Hepatocyte (in vitro differentiated cells): ENCODE measurements around the gene ALCAM. TPM values are rescaled to one million over a fixed set of nuclear protein-coding genes. Genes with fewer than 3 reads are reported as not detected.

Experiments used
- DNase-seq: peaks from one replicate; pipeline ENCODE4 v3.0.0-alpha.2; 2016; ENCODE audit warnings: low spot score
- H2AFZ ChIP-seq: fragments of 200-600 bp; sonication (generic); 2 replicates; pipeline ENCODE4 v1.6.0; 2016; ENCODE audit warnings: antibody characterized with exemption, mild to moderate bottlenecking
- H3K27ac ChIP-seq: fragments of 200-600 bp; sonication (generic); 2 replicates; pipeline ENCODE4 v1.5.1; 2016; ENCODE audit warnings: mild to moderate bottlenecking
- H3K27me3 ChIP-seq: fragments of 200-600 bp; sonication (generic); 2 replicates; pipeline ENCODE4 v1.6.1; 2016
- H3K36me3 ChIP-seq: fragments of 200-600 bp; sonication (generic); replicated peaks from 2 replicates; pipeline ENCODE4 v1.5.1; 2016; ENCODE audit warnings: low read depth; ENCODE audit not compliant: insufficient read depth
- H3K4me1 ChIP-seq: fragments of 200-600 bp; sonication (generic); 2 replicates; pipeline ENCODE4 v1.5.1; 2016; ENCODE audit warnings: mild to moderate bottlenecking, moderate library complexity; ENCODE audit not compliant: insufficient read depth
- H3K4me2 ChIP-seq: fragments of 200-600 bp; sonication (generic); 2 replicates; pipeline ENCODE4 v1.6.0; 2016
- H3K4me3 ChIP-seq: fragments of 200-600 bp; sonication (generic); 2 replicates; pipeline ENCODE4 v1.5.1; 2016; ENCODE audit warnings: mild to moderate bottlenecking
- H3K79me2 ChIP-seq: fragments of 200-600 bp; sonication (generic); 2 replicates; pipeline ENCODE4 v1.6.0; 2017; ENCODE audit warnings: mild to moderate bottlenecking
- H3K9me2 ChIP-seq: fragments of 200-600 bp; sonication (generic); replicated peaks from 2 replicates; pipeline ENCODE4 v1.6.0; 2017; ENCODE audit warnings: mild to moderate bottlenecking; ENCODE audit not compliant: insufficient read depth
- H3K9me3 ChIP-seq: fragments of 200-600 bp; sonication (generic); 2 replicates; pipeline ENCODE4 v1.5.1; 2016; ENCODE audit warnings: low read depth, mild to moderate bottlenecking
- H4K20me1 ChIP-seq: fragments of 200-600 bp; sonication (generic); 2 replicates; pipeline ENCODE4 v1.6.0; 2016; ENCODE audit warnings: mild to moderate bottlenecking; ENCODE audit not compliant: insufficient read depth, poor library complexity, severe bottlenecking
- EZH2 ChIP-seq: fragments of 200-600 bp; sonication (generic); IDR thresholded peaks from 2 replicates; pipeline ENCODE4 v1.6.1; 2016; ENCODE audit warnings: antibody characterized with exemption, mild to moderate bottlenecking, borderline replicate concordance
- EZH2phosphoT487 ChIP-seq: fragments of 200-600 bp; sonication (generic); IDR thresholded peaks from one replicate; pipeline ENCODE4 v1.6.1; 2018; ENCODE audit warnings: antibody characterized with exemption, mild to moderate bottlenecking, low read depth, moderate library complexity; ENCODE audit not compliant: unreplicated experiment, severe bottlenecking
- WGBS: methylation state at CpG from one replicate; pipeline ENCODE4 v1.1.6; 2016; ENCODE audit warnings: low lambda C conversion rate; ENCODE audit errors: missing lambda C conversion rate; 5-methylcytosine and 5-hydroxymethylcytosine counted together
- polyA plus RNA-seq: library from polyadenylated mRNA; unstranded; fragments of >200 nt; fragmentation: Nextera tagmentation; extraction: Ambion mirVana; gene quantifications from 2 replicates; pipeline ENCODE4 v1.2.1, GENCODE V29; 2016
- total RNA-seq: library from RNA; depleted of rRNA; stranded (reverse); fragments of >200 nt; gene quantifications from 2 replicates; pipeline ENCODE4 v1.2.3, GENCODE V29; 2014
- TF ChIP-seq, protein P1 (sequence below): fragments of 200-600 bp; sonication (generic); IDR thresholded peaks from 2 replicates; pipeline ENCODE4 v1.5.1; 2016; ENCODE audit warnings: antibody characterized with exemption, mild to moderate bottlenecking; ENCODE audit not compliant: poor library complexity

Gene ALCAM
- total and polyA plus RNA-seq, 2 experiments from 2014 or later, result 58.0 to 134 TPM

DNA sequence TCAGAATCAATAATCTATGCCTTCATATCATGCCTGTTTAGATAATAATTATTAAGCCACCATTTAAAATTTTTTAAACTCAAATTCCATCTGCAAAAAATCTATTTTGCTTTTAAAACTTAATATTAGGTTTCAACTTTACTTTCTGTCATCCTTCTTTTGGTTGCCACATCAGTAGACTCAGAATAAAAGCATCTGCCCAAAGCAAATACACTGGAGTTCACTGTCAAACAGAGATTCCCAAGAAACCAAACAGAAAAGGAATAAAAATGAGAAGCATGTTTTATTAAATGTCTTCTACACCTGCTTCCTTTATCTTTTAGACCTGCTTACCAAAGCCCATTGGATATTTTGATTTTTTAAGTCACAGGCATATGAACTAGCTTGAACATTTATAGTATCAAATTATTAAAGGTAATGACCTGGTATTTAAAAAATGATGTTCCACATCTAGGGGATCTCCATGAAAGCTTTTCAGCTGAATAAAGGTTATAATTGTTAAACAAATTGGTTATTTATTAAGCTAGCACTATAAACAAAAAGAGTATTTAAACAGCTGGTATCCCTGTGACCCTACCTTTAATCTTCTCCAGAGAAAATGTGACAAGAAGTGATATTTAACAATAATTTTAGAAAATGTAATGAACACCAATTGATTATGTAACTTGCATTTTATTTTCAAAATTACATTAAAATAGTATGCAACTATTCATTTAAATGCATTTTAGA, 62.5 kb downstream of the ALCAM start:
- TF ChIP-seq, protein P1, sequence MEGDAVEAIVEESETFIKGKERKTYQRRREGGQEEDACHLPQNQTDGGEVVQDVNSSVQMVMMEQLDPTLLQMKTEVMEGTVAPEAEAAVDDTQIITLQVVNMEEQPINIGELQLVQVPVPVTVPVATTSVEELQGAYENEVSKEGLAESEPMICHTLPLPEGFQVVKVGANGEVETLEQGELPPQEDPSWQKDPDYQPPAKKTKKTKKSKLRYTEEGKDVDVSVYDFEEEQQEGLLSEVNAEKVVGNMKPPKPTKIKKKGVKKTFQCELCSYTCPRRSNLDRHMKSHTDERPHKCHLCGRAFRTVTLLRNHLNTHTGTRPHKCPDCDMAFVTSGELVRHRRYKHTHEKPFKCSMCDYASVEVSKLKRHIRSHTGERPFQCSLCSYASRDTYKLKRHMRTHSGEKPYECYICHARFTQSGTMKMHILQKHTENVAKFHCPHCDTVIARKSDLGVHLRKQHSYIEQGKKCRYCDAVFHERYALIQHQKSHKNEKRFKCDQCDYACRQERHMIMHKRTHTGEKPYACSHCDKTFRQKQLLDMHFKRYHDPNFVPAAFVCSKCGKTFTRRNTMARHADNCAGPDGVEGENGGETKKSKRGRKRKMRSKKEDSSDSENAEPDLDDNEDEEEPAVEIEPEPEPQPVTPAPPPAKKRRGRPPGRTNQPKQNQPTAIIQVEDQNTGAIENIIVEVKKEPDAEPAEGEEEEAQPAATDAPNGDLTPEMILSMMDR, result no peak
- TF ChIP-seq EZH2, result no peak
- TF ChIP-seq EZH2phosphoT487, result no peak
- H3K9me2 ChIP-seq, result no peaks in the 10 kb centered on the region
- H3K79me2 ChIP-seq, result peaks cover 25% of the 10 kb centered on the region
- H3K27me3 ChIP-seq, result no peaks in the 10 kb centered on the region
- H2AFZ ChIP-seq, result no peak overlapping the region
- DNase-seq, result no peak
- no peak overlapping the region for H3K27ac ChIP-seq
- no peaks in the 10 kb centered on the region for H3K36me3 ChIP-seq
- H3K4me3 ChIP-seq, result no peak overlapping the region
- H3K9me3 ChIP-seq, result no peaks in the 10 kb centered on the region
- H3K4me1 ChIP-seq, result no peaks in the 10 kb centered on the region
- H3K4me2 ChIP-seq, result no peak overlapping the region
- H4K20me1 ChIP-seq, result no peaks in the 10 kb centered on the region

DNA sequence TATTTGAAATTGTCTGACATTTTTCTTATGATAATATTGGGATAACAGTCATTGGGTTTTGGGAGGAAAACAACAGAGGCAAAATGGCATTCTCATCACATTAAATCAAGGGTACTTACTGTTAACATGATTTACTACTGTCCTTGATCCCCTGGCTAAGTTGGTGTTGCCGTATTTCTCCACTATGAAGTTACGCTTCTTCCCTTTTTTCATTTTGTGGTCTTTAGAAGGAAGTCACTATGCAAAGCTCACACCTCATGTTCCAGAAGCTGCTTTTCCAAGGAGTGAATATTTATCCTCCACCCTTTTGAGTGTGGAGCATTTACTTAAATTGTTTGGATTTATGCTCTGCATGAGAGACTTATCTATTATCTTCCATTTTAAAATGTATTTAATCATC, 63.7 kb downstream of the ALCAM start:
- Histone ChIP-seq H3K79me2 (peaks cover 22% of the 10 kb centered on the region), H3K4me2 (no peak overlapping the region), H3K9me2 (no peaks in the 10 kb centered on the region), H3K27ac (no peak overlapping the region), H3K4me1 (no peaks in the 10 kb centered on the region), H3K36me3 (no peaks in the 10 kb centered on the region), H4K20me1 (no peaks in the 10 kb centered on the region), H3K27me3 (no peaks in the 10 kb centered on the region), H2AFZ (no peak overlapping the region), H3K9me3 (no peaks in the 10 kb centered on the region), H3K4me3 (no peak overlapping the region)
- DNase-seq, result no peak
- TF ChIP-seq, protein P1, result no peak
- TF ChIP-seq EZH2phosphoT487, result no peak
- TF ChIP-seq EZH2, result no peak
- WGBS, result 85% methylated on average over 2 of the region's 2 CpGs

DNA sequence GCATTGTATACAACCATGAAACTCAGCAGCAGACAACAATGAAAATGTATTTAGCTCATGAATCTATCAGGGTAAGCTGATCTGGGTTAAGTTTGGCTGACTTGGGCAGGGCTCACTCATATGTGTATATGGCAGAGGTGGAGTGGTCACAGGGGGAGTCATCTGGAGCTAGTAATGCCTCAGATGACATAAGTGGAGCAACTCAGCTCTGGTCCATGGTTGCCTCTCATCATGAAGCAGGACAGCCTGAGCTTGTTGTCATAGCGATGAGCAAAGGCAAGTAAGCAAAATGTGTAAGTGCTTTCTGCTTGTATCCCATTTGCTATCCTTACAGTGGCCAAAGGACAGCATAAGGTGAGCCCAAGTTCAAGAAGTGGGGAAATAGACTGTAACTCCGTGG, 64.5 kb downstream of the ALCAM start:
- H3K27ac ChIP-seq, result no peak overlapping the region
- no peak overlapping the region for H2AFZ ChIP-seq
- H3K79me2 ChIP-seq, result peaks cover 17% of the 10 kb centered on the region
- H3K9me3 ChIP-seq, result no peaks in the 10 kb centered on the region
- H3K4me2 ChIP-seq, result no peak overlapping the region
- H4K20me1 ChIP-seq, result no peaks in the 10 kb centered on the region
- H3K4me3 ChIP-seq, result no peak overlapping the region
- H3K9me2 ChIP-seq, result no peaks in the 10 kb centered on the region
- no peaks in the 10 kb centered on the region for H3K36me3 ChIP-seq
- no peaks in the 10 kb centered on the region for H3K27me3 ChIP-seq
- H3K4me1 ChIP-seq, result no peaks in the 10 kb centered on the region
- no peak for DNase-seq
- 95% methylated on average over 2 of the region's 2 CpGs for WGBS
- TF ChIP-seq EZH2phosphoT487 (no peak), EZH2 (no peak)
- TF ChIP-seq, protein P1, result no peak
